ENCODE measurements around the gene HNRNPU. TPM values are rescaled to one million over a fixed set of nuclear protein-coding genes. Genes with fewer than 3 reads are reported as not detected.
A peak's percentile ranks its signal among the peaks of the same experiment; 100 is the strongest.

Gene HNRNPU
- 543 and 856 TPM in 2 replicates for total RNA-seq (ENCODE audit: low replicate concordance)

DNA sequence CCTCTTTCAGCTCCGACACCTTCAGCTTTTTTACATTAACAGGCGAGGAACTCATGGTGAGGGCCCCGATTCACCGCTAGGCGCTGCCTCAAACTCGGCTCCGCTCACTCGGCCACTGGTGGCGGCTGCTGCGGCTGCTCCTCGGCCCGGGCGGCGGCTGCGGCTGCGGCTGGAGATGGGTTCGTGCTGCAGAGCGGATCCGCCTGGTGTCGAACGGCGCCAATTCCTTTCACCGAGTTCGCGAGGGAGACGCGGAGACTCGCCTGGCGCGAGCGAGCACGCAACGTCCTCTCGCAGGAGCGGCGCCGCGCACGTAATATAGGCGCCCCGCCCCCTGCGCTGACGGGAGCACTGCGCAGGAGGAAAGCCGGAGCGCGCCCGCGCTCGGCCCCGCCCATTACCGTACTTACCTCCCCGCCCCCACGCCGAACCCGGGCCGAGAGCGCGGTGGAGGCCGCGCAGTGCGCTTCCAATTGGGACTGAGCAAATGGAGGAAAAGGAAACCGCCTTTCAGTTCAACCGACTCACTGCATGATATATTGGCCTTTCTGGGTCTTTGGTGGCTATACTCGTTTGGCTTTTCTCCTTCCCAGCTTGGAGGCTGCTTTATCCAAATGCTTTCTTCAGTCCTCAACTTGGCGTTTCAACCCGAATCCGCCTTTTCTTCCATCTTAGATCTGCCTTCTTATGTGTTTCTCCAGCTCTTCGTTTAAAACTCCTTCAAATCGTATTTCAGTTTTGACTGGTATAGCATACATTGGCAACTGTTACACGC is at the start of gene HNRNPU:
HNRNPU (minus strand) TSS at position 291 of the 775 bp plus-strand sequence; CDS start at position 55, 236 bp downstream.
- no peaks in the 10 kb centered on the region for H3K9me3 ChIP-seq (ENCODE audit: low read depth)
- H3K27me3 Mint-ChIP-seq (ENCODE audit: insufficient read depth, low read depth): peaks cover 8% of the 10 kb centered on the region
- peaks cover 44% of the 10 kb centered on the region for H3F3A ChIP-seq (ENCODE audit: low read depth)
- DNase-seq (ENCODE audit: low spot score): peak; percentile 99
- H3K27me3 ChIP-seq: no peaks in the 10 kb centered on the region
- peaks cover 52% of the 10 kb centered on the region for H3K4me1 Mint-ChIP-seq
- peak within 1 kb of the TSS; percentile 96 for H3K27ac ChIP-seq
- H3K9ac ChIP-seq: peak within 1 kb of the TSS; percentile 96
- peaks cover 34% of the 10 kb centered on the region for H4K20me1 ChIP-seq (ENCODE audit: low read depth)
- peak within 1 kb of the TSS; percentile 77 for H3K4me3 ChIP-seq
- peak within 1 kb of the TSS; percentile 4 for H2AFZ ChIP-seq (replicated peaks)
- no peaks in the 10 kb centered on the region for H3K9me3 Mint-ChIP-seq
- H3K79me2 ChIP-seq (ENCODE audit: low read depth): peaks cover 65% of the 10 kb centered on the region
- H3K36me3 ChIP-seq: peaks cover 9% of the 10 kb centered on the region
- H3K4me1 ChIP-seq: peaks cover 29% of the 10 kb centered on the region
- peak within 1 kb of the TSS; percentile 86 for H3K4me3 Mint-ChIP-seq
- peak within 1 kb of the TSS; percentile 78 for H3K4me2 ChIP-seq
- TF ChIP-seq, protein P1, sequence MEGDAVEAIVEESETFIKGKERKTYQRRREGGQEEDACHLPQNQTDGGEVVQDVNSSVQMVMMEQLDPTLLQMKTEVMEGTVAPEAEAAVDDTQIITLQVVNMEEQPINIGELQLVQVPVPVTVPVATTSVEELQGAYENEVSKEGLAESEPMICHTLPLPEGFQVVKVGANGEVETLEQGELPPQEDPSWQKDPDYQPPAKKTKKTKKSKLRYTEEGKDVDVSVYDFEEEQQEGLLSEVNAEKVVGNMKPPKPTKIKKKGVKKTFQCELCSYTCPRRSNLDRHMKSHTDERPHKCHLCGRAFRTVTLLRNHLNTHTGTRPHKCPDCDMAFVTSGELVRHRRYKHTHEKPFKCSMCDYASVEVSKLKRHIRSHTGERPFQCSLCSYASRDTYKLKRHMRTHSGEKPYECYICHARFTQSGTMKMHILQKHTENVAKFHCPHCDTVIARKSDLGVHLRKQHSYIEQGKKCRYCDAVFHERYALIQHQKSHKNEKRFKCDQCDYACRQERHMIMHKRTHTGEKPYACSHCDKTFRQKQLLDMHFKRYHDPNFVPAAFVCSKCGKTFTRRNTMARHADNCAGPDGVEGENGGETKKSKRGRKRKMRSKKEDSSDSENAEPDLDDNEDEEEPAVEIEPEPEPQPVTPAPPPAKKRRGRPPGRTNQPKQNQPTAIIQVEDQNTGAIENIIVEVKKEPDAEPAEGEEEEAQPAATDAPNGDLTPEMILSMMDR (IDR thresholded peaks at IDR 0.05): peak; percentile 48
- TF ChIP-seq EZH2 (IDR thresholded peaks at IDR 0.05): no peak
- H3K27ac Mint-ChIP-seq: peak within 1 kb of the TSS; percentile 98
- H3K36me3 Mint-ChIP-seq: peaks cover 19% of the 10 kb centered on the region

DNA sequence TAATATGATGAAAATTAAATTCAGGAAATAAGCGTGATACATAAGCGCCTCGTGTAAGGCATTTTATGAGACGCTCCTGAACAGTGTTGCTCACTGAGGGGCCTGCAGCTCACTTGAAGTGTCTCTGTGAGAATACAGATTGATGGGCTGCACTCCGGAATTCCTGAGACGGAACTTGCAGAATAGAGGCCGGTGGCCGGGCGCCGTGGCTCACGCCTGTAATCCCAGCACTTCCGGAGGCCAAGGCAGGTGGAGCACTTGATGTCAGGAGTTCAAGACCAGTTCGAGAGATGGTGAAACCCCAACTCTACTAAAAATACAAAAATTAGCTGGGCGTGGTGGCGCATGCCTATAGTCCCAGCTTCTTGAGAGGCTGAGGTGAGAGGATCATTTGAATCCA is 49.5 kb upstream of the HNRNPU start:
- Mint-ChIP-seq H3K4me1 (peaks cover 3% of the 10 kb centered on the region), H3K9me3 (no peaks in the 10 kb centered on the region), H3K27me3 (ENCODE audit: insufficient read depth, low read depth) (peaks cover 8% of the 10 kb centered on the region), H3K27ac (no peak overlapping the region), H3K36me3 (no peaks in the 10 kb centered on the region), H3K4me3 (no peak overlapping the region)
- DNase-seq (ENCODE audit: low spot score): no peak
- TF ChIP-seq EZH2phosphoT487 (IDR thresholded peaks at IDR 0.05) (no peak), EZH2 (IDR thresholded peaks at IDR 0.05) (no peak)
- TF ChIP-seq, protein P1 (IDR thresholded peaks at IDR 0.05): no peak
- H3F3A ChIP-seq (ENCODE audit: low read depth): peaks cover 7% of the 10 kb centered on the region
- no peaks in the 10 kb centered on the region for H3K36me3 ChIP-seq
- no peak overlapping the region for H3K4me2 ChIP-seq
- H3K4me3 ChIP-seq: no peak overlapping the region
- no peak overlapping the region for H3K9ac ChIP-seq
- no peaks in the 10 kb centered on the region for H3K4me1 ChIP-seq
- H3K27me3 ChIP-seq: peaks cover 19% of the 10 kb centered on the region
- H3K79me2 ChIP-seq (ENCODE audit: low read depth): no peaks in the 10 kb centered on the region
- H4K20me1 ChIP-seq (ENCODE audit: low read depth): no peaks in the 10 kb centered on the region
- no peak overlapping the region for H3K27ac ChIP-seq
- H3K9me3 ChIP-seq (ENCODE audit: low read depth): no peaks in the 10 kb centered on the region
- H2AFZ ChIP-seq (replicated peaks): no peak overlapping the region

DNA sequence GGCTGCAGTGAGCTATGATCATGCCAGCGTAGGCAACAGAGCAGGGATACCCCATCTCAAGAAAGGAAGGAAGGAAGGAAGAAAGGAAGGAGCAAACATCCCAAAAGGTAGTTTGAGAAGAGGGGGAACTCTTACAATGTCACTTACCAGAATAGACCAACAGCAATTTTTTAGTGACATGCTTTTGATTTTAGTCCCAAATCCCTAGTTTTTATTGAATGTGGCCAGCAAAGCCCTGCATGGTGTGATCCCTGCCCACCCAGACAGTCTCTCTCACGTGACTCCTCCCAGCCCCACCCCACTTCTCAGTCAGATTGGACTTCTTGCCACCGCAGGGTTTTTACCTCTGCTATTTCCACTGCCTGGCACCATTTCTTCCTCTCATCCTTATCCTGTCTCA is 39.8 kb upstream of the HNRNPU start:
- H3K36me3 ChIP-seq: no peaks in the 10 kb centered on the region
- TF ChIP-seq, protein P1 (IDR thresholded peaks at IDR 0.05): no peak
- TF ChIP-seq EZH2 (IDR thresholded peaks at IDR 0.05) (no peak), EZH2phosphoT487 (IDR thresholded peaks at IDR 0.05) (no peak)
- no peak overlapping the region for H3K9ac ChIP-seq
- no peak overlapping the region for H3K4me2 ChIP-seq
- Mint-ChIP-seq H3K4me3 (no peak overlapping the region), H3K4me1 (peaks cover 2% of the 10 kb centered on the region), H3K9me3 (no peaks in the 10 kb centered on the region), H3K27ac (peak overlapping the region; percentile 78), H3K36me3 (no peaks in the 10 kb centered on the region), H3K27me3 (ENCODE audit: insufficient read depth, low read depth) (peaks cover 5% of the 10 kb centered on the region)
- no peak for DNase-seq (ENCODE audit: low spot score)
- no peak overlapping the region for H3K4me3 ChIP-seq
- no peaks in the 10 kb centered on the region for H3F3A ChIP-seq (ENCODE audit: low read depth)
- no peaks in the 10 kb centered on the region for H3K27me3 ChIP-seq
- no peak overlapping the region for H3K27ac ChIP-seq
- H3K4me1 ChIP-seq: peaks cover 6% of the 10 kb centered on the region
- no peaks in the 10 kb centered on the region for H4K20me1 ChIP-seq (ENCODE audit: low read depth)
- H3K9me3 ChIP-seq (ENCODE audit: low read depth): no peaks in the 10 kb centered on the region
- no peak overlapping the region for H2AFZ ChIP-seq (replicated peaks)
- H3K79me2 ChIP-seq (ENCODE audit: low read depth): no peaks in the 10 kb centered on the region
